Measurements from ENCODE around the gene GPD1L.
"Not testable (repeated sequence)": the region's sequence is repeated elsewhere in the genome, so short reads cannot be mapped to it uniquely, and the experiment has no call there.

The GPD1L gene

DNA sequence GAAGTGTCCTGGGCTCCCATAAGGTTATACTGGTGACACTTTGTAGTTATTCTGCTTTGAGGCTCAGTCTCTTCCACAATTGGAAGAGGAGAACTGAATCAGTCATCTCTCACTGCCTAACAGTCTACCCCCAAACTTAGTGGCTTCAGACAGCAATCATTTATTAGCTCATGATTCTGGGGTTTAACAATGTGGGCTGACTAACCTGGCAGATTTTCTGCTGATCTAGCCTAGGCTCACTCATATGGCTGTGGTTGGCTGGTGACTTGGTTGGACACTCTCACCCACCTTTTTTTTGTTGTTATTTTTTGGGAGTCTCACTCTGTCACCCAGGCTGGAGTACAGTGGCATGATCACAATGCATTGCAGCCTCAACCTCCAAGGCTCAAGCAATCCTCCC, 7.1 kb downstream of the GPD1L start:
- CTCF ChIA-PET = interaction anchor here (2.5 kb wide), 1 partner anchor 9 kb away, joined by 9 read pairs; no protein-coding TSS in a partner anchor
- no peak for TF ChIP-seq CTCF (IDR thresholded peaks at IDR 0.05; ENCODE audit: control extremely low read depth, extremely low read depth, low read depth, missing control alignments)
- DNase-seq (ENCODE audit: extremely low spot score) = no peak
- POLR2A ChIA-PET = interaction anchor here (0.7 kb wide), 1 partner anchor 1107 kb away, joined by 3 read pairs; no protein-coding TSS in a partner anchor

GRCh38 chr3:32113981-32114545, 7.6 kb downstream of the GPD1L start:
- ChIA-PET CTCF (interaction anchor here (2.5 kb wide), 1 partner anchor 10 kb away, joined by 9 read pairs; no protein-coding TSS in a partner anchor), POLR2A (no interaction called here)
- DNase-seq (ENCODE audit: extremely low spot score) = no peak
- no peak for TF ChIP-seq CTCF (IDR thresholded peaks at IDR 0.05; ENCODE audit: control extremely low read depth, extremely low read depth, low read depth, missing control alignments)

DNA sequence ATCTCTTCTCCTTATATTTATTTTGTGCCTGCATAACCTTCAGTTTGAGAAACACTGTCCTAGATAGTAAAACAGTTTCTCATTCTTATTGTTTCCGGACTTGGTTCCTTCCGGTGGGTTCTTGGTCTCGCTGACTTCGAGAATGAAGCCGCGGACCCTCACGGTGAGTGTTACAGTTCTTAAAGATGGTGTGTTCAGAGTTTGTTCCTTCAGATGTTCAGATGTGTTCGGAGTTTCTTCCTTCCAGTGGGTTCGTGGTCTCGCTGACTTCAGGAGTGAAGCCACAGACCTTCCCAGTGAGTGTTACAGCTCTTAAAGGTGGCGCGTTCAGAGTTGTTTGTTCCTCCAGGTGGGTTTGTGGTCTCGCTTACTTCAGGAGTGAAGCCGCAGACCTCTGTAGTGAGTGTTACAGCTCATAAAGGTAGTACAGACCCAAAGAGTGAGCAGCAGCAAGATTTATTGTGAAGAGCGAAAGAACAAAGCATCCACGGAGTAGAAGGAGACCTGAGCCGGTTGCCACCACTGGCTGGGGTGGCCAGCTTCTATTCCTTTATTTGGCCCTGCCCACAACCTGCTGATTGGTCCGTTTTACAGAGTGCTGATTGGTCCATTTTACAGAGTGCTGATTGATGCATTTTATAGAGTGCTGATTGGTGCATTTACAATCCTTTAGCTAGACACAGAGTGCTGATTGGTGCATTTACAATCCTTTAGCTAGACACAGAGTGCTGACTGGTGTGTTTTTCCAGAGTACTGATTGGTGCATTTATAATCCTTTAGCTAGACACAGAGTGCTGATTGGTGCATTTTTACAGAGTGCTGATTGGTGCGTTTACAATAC, 8.3 kb downstream of the GPD1L start:
- DNase-seq (ENCODE audit: extremely low spot score); POLR2A ChIA-PET: not testable (repeated sequence)

GRCh38 chr3:32117320-32117719, 10.9 kb downstream of the GPD1L start:
- no peak for TF ChIP-seq CTCF (IDR thresholded peaks at IDR 0.05; ENCODE audit: control extremely low read depth, extremely low read depth, low read depth, missing control alignments)
- ChIA-PET CTCF (no interaction called here), POLR2A (no interaction called here)
- no peak for DNase-seq (ENCODE audit: extremely low spot score)

More for the DNA sequence above, 8.3 kb downstream of the GPD1L start:
- CTCF ChIA-PET = interaction anchor here (2.5 kb wide), 1 partner anchor 11 kb away, joined by 9 read pairs; no protein-coding TSS in a partner anchor

DNA sequence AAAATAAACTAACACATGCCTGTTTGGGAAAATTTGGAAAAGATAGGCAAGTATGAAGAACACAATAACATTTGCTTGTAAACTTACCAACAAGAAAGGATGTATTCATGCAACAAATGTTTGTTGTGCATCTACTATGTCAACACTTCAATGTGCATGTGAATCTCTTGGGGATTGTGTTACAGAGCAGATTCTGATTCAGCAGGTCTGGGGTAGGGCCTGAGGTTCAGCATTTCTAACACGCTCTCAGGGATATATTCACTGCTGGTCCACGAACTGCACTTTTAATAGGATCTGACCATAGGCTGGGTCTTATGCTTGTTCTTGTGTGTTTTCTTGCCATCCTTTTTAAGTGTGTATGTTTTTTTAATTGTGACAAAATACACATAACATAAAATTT, 11.8 kb downstream of the GPD1L start:
- POLR2A ChIA-PET = no interaction called here
- no peak for TF ChIP-seq CTCF (IDR thresholded peaks at IDR 0.05; ENCODE audit: control extremely low read depth, extremely low read depth, low read depth, missing control alignments)
- CTCF ChIA-PET = no interaction called here
- DNase-seq (ENCODE audit: extremely low spot score) = no peak

GRCh38 chr3:32120471-32120870, 14.1 kb downstream of the GPD1L start:
- ChIA-PET POLR2A (no interaction called here), CTCF (no interaction called here)
- no peak for TF ChIP-seq CTCF (IDR thresholded peaks at IDR 0.05; ENCODE audit: control extremely low read depth, extremely low read depth, low read depth, missing control alignments)
- no peak for DNase-seq (ENCODE audit: extremely low spot score)

DNA sequence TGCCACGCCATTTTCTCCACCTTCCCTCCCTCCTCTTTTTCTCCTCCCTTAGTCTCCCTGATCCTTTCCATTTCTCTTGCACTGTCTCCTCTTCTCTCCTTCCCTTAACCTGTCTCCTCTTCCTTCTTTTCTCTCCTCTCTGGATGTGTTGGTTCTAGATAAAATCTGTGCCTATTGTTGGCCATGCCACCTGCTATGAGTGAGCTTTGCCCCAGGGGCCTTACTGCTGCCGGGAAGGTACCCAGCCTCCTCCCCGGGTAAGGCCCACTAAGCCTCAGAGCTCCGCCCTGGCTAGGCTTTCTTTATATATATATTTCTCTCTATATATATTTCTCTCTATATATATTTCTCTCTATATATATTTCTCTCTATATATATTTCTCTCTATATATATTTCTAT, 14.7 kb downstream of the GPD1L start:
- no peak for TF ChIP-seq CTCF (IDR thresholded peaks at IDR 0.05; ENCODE audit: control extremely low read depth, extremely low read depth, low read depth, missing control alignments)
- CTCF ChIA-PET = no interaction called here
- DNase-seq (ENCODE audit: extremely low spot score) = no peak
- POLR2A ChIA-PET = no interaction called here

Data from GM10248 (cell line).